GM23338 (cell line): Measurements from ENCODE around the gene CLASP2. TPM values are rescaled to one million over a fixed set of nuclear protein-coding genes. Genes with fewer than 3 reads are reported as not detected.

Source experiments
- ATAC-seq: fragments of 200-7000 bp; cut with Tn5 transposase; 3 replicates; pipeline ENCODE4 v1.9.1; 2020
- DNase-seq: peaks from one replicate; pipeline ENCODE4 v3.0.0-alpha.2; 2015; ENCODE audit warnings: low spot score
- H2AFZ ChIP-seq: fragments of 200-600 bp; sonication (generic); 2 replicates; pipeline ENCODE4 v1.8.0; 2016; ENCODE audit warnings: antibody characterized with exemption, mild to moderate bottlenecking, moderate library complexity
- H3F3A ChIP-seq: fragments of 200-600 bp; sonication (generic); replicated peaks from 2 replicates; pipeline ENCODE4 v1.8.0; 2017; ENCODE audit warnings: antibody characterized with exemption, mixed run types, low read depth
- H3K27ac ChIP-seq: fragments of 200-600 bp; sonication (generic); 2 replicates; pipeline ENCODE4 v1.6.1; 2016; ENCODE audit warnings: low read depth
- H3K27me3 ChIP-seq: fragments of 200-600 bp; sonication (generic); 2 replicates; pipeline ENCODE4 v1.8.0; 2016; ENCODE audit warnings: mild to moderate bottlenecking, mixed run types, moderate library complexity; ENCODE audit not compliant: insufficient read depth
- H3K36me3 ChIP-seq: fragments of 200-600 bp; sonication (generic); 2 replicates; pipeline ENCODE4 v1.8.0; 2016; ENCODE audit warnings: mild to moderate bottlenecking; ENCODE audit not compliant: insufficient read depth
- H3K4me1 ChIP-seq: fragments of 200-600 bp; sonication (generic); 2 replicates; pipeline ENCODE4 v1.8.0; 2016; ENCODE audit warnings: mild to moderate bottlenecking, moderate library complexity; ENCODE audit not compliant: insufficient read depth
- H3K4me2 ChIP-seq: fragments of 200-600 bp; sonication (generic); 2 replicates; pipeline ENCODE4 v1.7.1; 2017; ENCODE audit warnings: mixed run types
- H3K4me3 ChIP-seq: fragments of 200-600 bp; sonication (generic); 2 replicates; pipeline ENCODE4 v1.6.1; 2016; ENCODE audit warnings: mixed run types
- H3K79me2 ChIP-seq: fragments of 200-600 bp; sonication (generic); replicated peaks from 2 replicates; pipeline ENCODE4 v1.8.0; 2017; ENCODE audit warnings: mild to moderate bottlenecking; ENCODE audit not compliant: insufficient read depth
- H3K9me2 ChIP-seq: fragments of 200-600 bp; sonication (generic); 2 replicates; pipeline ENCODE4 v1.8.0; 2017; ENCODE audit not compliant: insufficient read depth
- H4K20me1 ChIP-seq: fragments of 200-600 bp; sonication (generic); replicated peaks from 2 replicates; pipeline ENCODE4 v1.8.0; 2017; ENCODE audit warnings: mild to moderate bottlenecking; ENCODE audit not compliant: insufficient read depth
- H3K27ac Mint-ChIP-seq: 2 replicates; pipeline ENCODE4 v1.8.0; 2020; ENCODE audit warnings: inconsistent platforms, mild to moderate bottlenecking, moderate library complexity, mixed read lengths
- H3K27me3 Mint-ChIP-seq: 3 replicates; pipeline ENCODE4 v1.8.0; 2022; ENCODE audit warnings: low read depth, mild to moderate bottlenecking, moderate library complexity, mixed read lengths, inconsistent platforms; ENCODE audit not compliant: insufficient read depth, poor library complexity
- H3K36me3 Mint-ChIP-seq: 3 replicates; pipeline ENCODE4 v1.8.0; 2021; ENCODE audit warnings: low read depth, mild to moderate bottlenecking, inconsistent platforms, moderate library complexity, mixed read lengths
- H3K4me1 Mint-ChIP-seq: 3 replicates; pipeline ENCODE4 v1.8.0; 2020; ENCODE audit warnings: mild to moderate bottlenecking, inconsistent platforms, mixed read lengths
- H3K4me3 Mint-ChIP-seq: 3 replicates; pipeline ENCODE4 v1.8.0; 2021; ENCODE audit warnings: moderate library complexity, mild to moderate bottlenecking, inconsistent platforms, mixed read lengths
- H3K9me3 Mint-ChIP-seq: 3 replicates; pipeline ENCODE4 v1.8.0; 2020; ENCODE audit warnings: moderate library complexity, mild to moderate bottlenecking, inconsistent platforms, mixed read lengths
- ETS1 ChIP-seq: IDR thresholded peaks from 2 replicates; pipeline ENCODE4 v1.6.1; 2016; ENCODE audit warnings: antibody characterized with exemption
- EZH2 ChIP-seq: fragments of 200-600 bp; sonication (generic); IDR thresholded peaks from one replicate; pipeline ENCODE4 v1.8.0; 2017; ENCODE audit warnings: antibody characterized with exemption, mild to moderate bottlenecking, low read depth; ENCODE audit not compliant: unreplicated experiment
- EZH2phosphoT487 ChIP-seq: fragments of 200-600 bp; sonication (generic); IDR thresholded peaks from one replicate; pipeline ENCODE4 v1.8.1; 2018; ENCODE audit warnings: antibody characterized with exemption; ENCODE audit not compliant: unreplicated experiment
- JUNB ChIP-seq: IDR thresholded peaks from one replicate; pipeline ENCODE4 v1.6.1; 2016; ENCODE audit warnings: antibody characterized with exemption; ENCODE audit not compliant: unreplicated experiment
- POLR2AphosphoS5 ChIP-seq: IDR thresholded peaks from 2 replicates; pipeline ENCODE4 v1.6.1; 2016; ENCODE audit warnings: antibody characterized with exemption, low read depth
- REST ChIP-seq: IDR thresholded peaks from one replicate; pipeline ENCODE4 v1.6.1; 2018; ENCODE audit warnings: antibody characterized with exemption; ENCODE audit not compliant: unreplicated experiment
- STAT1 ChIP-seq: IDR thresholded peaks from one replicate; pipeline ENCODE4 v1.6.1; 2016; ENCODE audit warnings: antibody characterized with exemption; ENCODE audit not compliant: unreplicated experiment
- ZNF114 ChIP-seq: fragments of 250-450 bp; sonication (Bioruptor Pico); IDR thresholded peaks from 2 replicates; pipeline ENCODE4 v1.5.0; 2020; ENCODE audit warnings: mild to moderate bottlenecking, moderate library complexity
- ZNF331 ChIP-seq: fragments of 250-450 bp; sonication (Bioruptor Pico); IDR thresholded peaks from 2 replicates; pipeline ENCODE4 v1.5.0; 2020; ENCODE audit warnings: low read depth, mild to moderate bottlenecking, moderate library complexity
- ZNF462 ChIP-seq: fragments of 250-450 bp; sonication (Bioruptor Pico); IDR thresholded peaks from 2 replicates; pipeline ENCODE4 v1.5.0; 2020; ENCODE audit warnings: mild to moderate bottlenecking, moderate library complexity
- polyA plus RNA-seq: library from polyadenylated mRNA; unstranded; fragments of >200 nt; fragmentation: Nextera tagmentation; extraction: Ambion mirVana; gene quantifications from 2 replicates; pipeline ENCODE4 v1.2.1, GENCODE V29; 2016
- total RNA-seq: library from RNA; depleted of rRNA; stranded (reverse); fragments of >200 nt; shearing (Covaris generic); gene quantifications from 2 replicates; pipeline ENCODE4 v1.2.3, GENCODE V29; 2014

Gene CLASP2
- total and polyA plus RNA-seq, 2 experiments from 2014 or later: 12.8 to 74.6 TPM

- Histone ChIP-seq H4K20me1 (no peaks in the 10 kb centered on the region), H3K4me3 (no peak overlapping the region), H3K9me2 (peaks cover 7% of the 10 kb centered on the region; the same call in 1 of the 2 replicates), H3K79me2 (no peaks in the 10 kb centered on the region), H2AFZ (peak overlapping the region; percentile 80), H3K27ac (no peak overlapping the region), H3K36me3 (no peaks in the 10 kb centered on the region), H3K27me3 (no peaks in the 10 kb centered on the region), H3F3A (no peaks in the 10 kb centered on the region), H3K4me1 (no peaks in the 10 kb centered on the region), H3K4me2 (no peak overlapping the region; the same call in 1 of the 2 replicates)
- Mint-ChIP-seq H3K4me1 (peaks cover 6% of the 10 kb centered on the region; the same call in 1 of the 3 replicates), H3K27ac (no peak overlapping the region), H3K4me3 (no peak overlapping the region), H3K36me3 (no peaks in the 10 kb centered on the region), H3K9me3 (0 out of 3 replicates have a peak, but pooled peaks cover 4% of the 10 kb centered on the region), H3K27me3 (no peaks in the 10 kb centered on the region)
- TF ChIP-seq STAT1 (no peak), ZNF462 (peak; percentile 54)
- DNase-seq (peak; percentile 7), ATAC-seq (no peak)
These were observed 28.5 kb upstream of the CLASP2 start for GRCh38 chr3:33746416-33747116.

GRCh38 chr3:33737146-33737545 lies 19.1 kb upstream of the CLASP2 start:
- no peak for TF ChIP-seq ETS1
- TF ChIP-seq EZH2phosphoT487: no peak
- TF ChIP-seq POLR2AphosphoS5: no peak
- no peak for TF ChIP-seq ZNF331 (CRISPR knock-in tag)
- no peak for TF ChIP-seq REST
- TF ChIP-seq EZH2: no peak
- no peak for TF ChIP-seq ZNF114 (CRISPR knock-in tag)
- no peak for TF ChIP-seq JUNB
- no peak overlapping the region for H2AFZ ChIP-seq
- no peaks in the 10 kb centered on the region for H3K4me1 Mint-ChIP-seq
- no peaks in the 10 kb centered on the region for H3K9me2 ChIP-seq
- no peak overlapping the region for H3K4me3 Mint-ChIP-seq
- H3K27ac Mint-ChIP-seq: no peak overlapping the region
- no peaks in the 10 kb centered on the region for H4K20me1 ChIP-seq
- H3K4me3 ChIP-seq: no peak overlapping the region
- DNase-seq (no peak), ATAC-seq (no peak)
- H3K27ac ChIP-seq: no peak overlapping the region
- no peaks in the 10 kb centered on the region for H3K27me3 ChIP-seq
- H3K27me3 Mint-ChIP-seq: peaks cover 4% of the 10 kb centered on the region
- no peaks in the 10 kb centered on the region for H3K4me1 ChIP-seq
- peaks cover 10% of the 10 kb centered on the region; the same call in 1 of the 3 replicates for H3K36me3 Mint-ChIP-seq
- no peaks in the 10 kb centered on the region for H3F3A ChIP-seq
- no peaks in the 10 kb centered on the region for H3K79me2 ChIP-seq
- no peak overlapping the region for H3K4me2 ChIP-seq
- peaks cover 7% of the 10 kb centered on the region for H3K36me3 ChIP-seq
- peaks cover 12% of the 10 kb centered on the region for H3K9me3 Mint-ChIP-seq
